Right lobe of liver (tissue), 6 donors: Measurements from ENCODE around the gene E2F2. TPM values are rescaled to one million over a fixed set of nuclear protein-coding genes. Genes with fewer than 3 reads are reported as not detected.

ENCODE experiments used
- ATAC-seq, 4 donors: fragments of 200-7000 bp; cut with Tn5 transposase; one replicate each; pipeline ENCODE4 v1.9.1; 2020; ENCODE audit warnings: mild to moderate bottlenecking in 4 of 4, moderate library complexity in 4 of 4
- DNase-seq, 3 donors: peaks; one replicate each; pipeline ENCODE4 v3.0.0-alpha.2; 2020
- H3K27ac ChIP-seq, 3 donors: fragments of 200-600 bp; one replicate each; pipeline ENCODE4 v1.8.0; 2022
- H3K27me3 ChIP-seq, 2 donors: fragments of 200-600 bp; one replicate each; pipeline ENCODE4 v1.8.0; 2022
- H3K36me3 ChIP-seq, 4 donors: fragments of 200-600 bp; sonication (generic) in 1 of 4; one replicate each; pipeline versions ENCODE4 v1.5.1 to v1.8.0; 2017 to 2022; ENCODE audit warnings: control low read depth in 1 of 4
- H3K4me1 ChIP-seq, 4 donors: fragments of 200-600 bp; sonication (generic) in 1 of 4; one replicate each; pipeline versions ENCODE4 v1.5.1 to v1.8.0; 2017 to 2022; ENCODE audit warnings: control low read depth in 1 of 4
- H3K4me3 ChIP-seq, 3 donors: fragments of 200-600 bp; one replicate each; pipeline ENCODE4 v1.8.0; 2022
- H3K9me3 ChIP-seq, 4 donors: fragments of 200-600 bp; sonication (generic) in 1 of 4; one replicate each; pipeline versions ENCODE4 v1.5.1 to v1.8.0; 2017 to 2022; ENCODE audit warnings: control low read depth in 1 of 4
- CTCF ChIP-seq, 4 donors: fragments of 200-600 bp in 3 of 4; fragments of 450-650 bp in 1 of 4; IDR thresholded peaks; one replicate each; pipeline versions ENCODE4 v1.5.1 to v1.8.0; 2016 to 2022; ENCODE audit warnings: antibody characterized with exemption in 4 of 4, mild to moderate bottlenecking in 2 of 4
- POLR2A ChIP-seq: fragments of 450-650 bp; IDR thresholded peaks from one replicate; pipeline ENCODE4 v1.6.1; 2017; ENCODE audit warnings: antibody characterized with exemption, mild to moderate bottlenecking
- WGBS: methylation state at CpG from one replicate; pipeline ENCODE4 v1.1.6; 2018; ENCODE audit warnings: low coverage, low lambda C conversion rate; ENCODE audit not compliant: insufficient coverage; ENCODE audit errors: missing lambda C conversion rate; 5-methylcytosine and 5-hydroxymethylcytosine counted together
- intact Hi-C, 2 donors: fragments of 100-400 bp; cut with DNase I; formaldehyde crosslinking; loops; one replicate each; pipeline versions ENCODE4 v1.11.2 to v1.14.1; 2022
- total RNA-seq, 6 experiments: library from RNA; depleted of rRNA in 2 of 6; stranded (reverse); fragments of >200 nt in 2 of 6; fragmentation: NEBNext Ultra II Directional in 3 of 6; extraction: Animal tissue kit (Norgen Biotek cat#: 25700) in 3 of 6; gene quantifications; one replicate each; pipeline versions ENCODE4 v1.1.0 to v1.2.4, GENCODE V29; 2016 to 2023
- donor health status: DM: no; HTN: yes; CAD: no.
- donor health status: DM: no; HTN: no; CAD: no.
- donor health status: DM: no; HTN: no; CAD: no.
- donor health status: DM: no; HTN: yes; CAD: no.
- donor health status: DM: no; HTN: yes; CAD: no.

Gene E2F2
- total RNA-seq, 6 experiments from 2014 or later = 0.18 to 1.2 (median 0.70) TPM

- H3K4me1 ChIP-seq = no peaks in the 10 kb centered on the region
- no peaks in the 10 kb centered on the region for H3K27me3 ChIP-seq
- TF ChIP-seq POLR2A = no peak
- no peak for TF ChIP-seq CTCF (IDR thresholded peaks at IDR 0.05)
- H3K9me3 ChIP-seq = no peaks in the 10 kb centered on the region
- ATAC-seq (peak in 1 of 4 donors; percentile 19), DNase-seq (no peak)
- intact Hi-C loops = no loop called here
- H3K36me3 ChIP-seq = no peaks in the 10 kb centered on the region
- WGBS = 63% methylated on average over 4 of the region's 7 CpGs
- H3K4me3 ChIP-seq = no peak overlapping the region
- peak overlapping the region; percentile 13 to 59 (median 29) for H3K27ac ChIP-seq
Measured at GRCh38 chr1:23576338-23577055, 45.5 kb upstream of the E2F2 start.

DNA sequence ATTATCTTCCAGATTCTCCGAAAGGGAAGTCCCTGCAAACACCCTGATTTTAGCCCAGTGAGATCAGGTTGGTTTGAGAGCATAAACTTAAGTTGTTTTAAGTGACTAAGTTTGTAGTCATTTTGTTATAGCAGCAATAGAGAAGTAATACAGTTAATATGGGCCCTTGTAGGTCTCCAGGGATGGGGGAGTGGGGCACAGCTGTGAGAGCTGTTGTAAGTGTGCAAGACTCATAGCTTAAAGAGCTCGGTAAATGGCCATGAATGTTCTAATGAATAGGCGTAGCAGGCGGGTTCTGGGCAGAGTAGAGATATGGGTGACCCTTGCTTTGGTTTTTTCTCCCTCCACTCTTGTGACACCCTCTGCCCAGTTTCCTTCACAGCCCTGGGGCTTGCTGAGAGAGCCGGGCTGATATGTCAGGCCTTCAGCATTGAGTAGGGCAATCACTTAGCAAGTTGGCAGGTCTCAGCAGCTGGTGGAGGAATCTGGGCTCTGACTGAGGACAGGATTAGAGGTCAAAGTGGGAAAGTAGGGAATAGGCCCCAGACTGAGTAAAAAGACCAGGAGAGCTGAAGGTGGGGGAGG lies 44.3 kb upstream of the E2F2 start:
- TF ChIP-seq CTCF (IDR thresholded peaks at IDR 0.05) (no peak), POLR2A (no peak)
- H3K36me3 ChIP-seq = no peaks in the 10 kb centered on the region
- no peaks in the 10 kb centered on the region for H3K27me3 ChIP-seq
- intact Hi-C loops = no loop called here
- no peak overlapping the region for H3K4me3 ChIP-seq
- no peak for DNase-seq
- 84% methylated on average over 5 of the region's 5 CpGs for WGBS
- ATAC-seq = no peak
- no peaks in the 10 kb centered on the region for H3K9me3 ChIP-seq
- no peak overlapping the region for H3K27ac ChIP-seq
- no peaks in the 10 kb centered on the region for H3K4me1 ChIP-seq

DNA sequence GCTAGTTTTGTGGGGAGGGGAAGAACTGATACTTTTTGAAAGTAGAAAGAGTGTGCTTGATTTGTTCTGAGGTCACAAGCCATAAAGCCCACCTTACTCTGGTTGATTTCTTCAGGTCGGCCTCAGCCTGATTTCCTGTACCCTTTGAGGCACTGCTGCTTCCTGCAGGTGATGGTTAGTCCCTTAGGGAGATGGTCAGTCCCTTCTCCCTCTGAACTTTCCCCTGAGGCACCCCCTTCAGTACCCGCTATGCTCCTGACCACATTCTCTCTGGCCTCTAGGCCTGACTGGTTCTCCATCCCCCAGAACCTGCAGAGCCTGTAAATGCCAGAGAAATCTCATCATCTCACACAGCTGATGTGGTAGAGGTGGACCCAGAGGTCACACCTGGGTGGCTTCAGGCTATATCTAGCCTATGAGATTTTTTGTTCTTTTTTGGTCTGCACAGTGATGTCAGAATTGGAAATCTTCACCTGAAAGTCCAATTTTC lies 43.3 kb upstream of the E2F2 start:
- no peak overlapping the region for H3K27ac ChIP-seq
- DNase-seq = no peak
- 75% methylated on average over 2 of the region's 2 CpGs for WGBS
- TF ChIP-seq POLR2A (no peak), CTCF (IDR thresholded peaks at IDR 0.05) (no peak)
- intact Hi-C loops = no loop called here
- H3K4me3 ChIP-seq = no peak overlapping the region
- ATAC-seq = no peak
- no peaks in the 10 kb centered on the region for H3K4me1 ChIP-seq
- no peaks in the 10 kb centered on the region for H3K36me3 ChIP-seq
- H3K9me3 ChIP-seq = no peaks in the 10 kb centered on the region
- no peaks in the 10 kb centered on the region for H3K27me3 ChIP-seq

GRCh38 chr1:23573574-23574182 lies 42.6 kb upstream of the E2F2 start:
- WGBS = 71% methylated on average over 4 of the region's 4 CpGs
- Histone ChIP-seq H3K4me1 (no peaks in the 10 kb centered on the region), H3K27me3 (peaks cover 0 to 4% of the 10 kb centered on the region in 2 donors), H3K36me3 (no peaks in the 10 kb centered on the region), H3K27ac (no peak overlapping the region), H3K9me3 (no peaks in the 10 kb centered on the region), H3K4me3 (no peak overlapping the region)
- DNase-seq (no peak), ATAC-seq (no peak)
- intact Hi-C loops = no loop called here
- TF ChIP-seq CTCF (IDR thresholded peaks at IDR 0.05) (no peak), POLR2A (no peak)
